GM21529 (cell line): Measurements from ENCODE around the gene PCIF1.
A peak's percentile ranks its signal among the peaks of the same experiment; 100 is the strongest.
"Not testable (repeated sequence)": the region's sequence is repeated elsewhere in the genome, so short reads cannot be mapped to it uniquely, and the experiment has no call there.

Experiments
- ATAC-seq: cut with Tn5 transposase; IDR thresholded peaks from one replicate; pipeline ENCODE4 v1.9.1; 2021; ENCODE audit not compliant: unreplicated experiment

The PCIF1 gene

GRCh38 chr20:45934586-45935415 lies at the start of gene PCIF1:
Gene PCIF1 (plus strand): TSS chr20:45934683. CDS start chr20:45939000, 4,317 bp downstream.
- peak; percentile 69 for ATAC-seq

- ATAC-seq = no peak
Observed at GRCh38 chr20:45886590-45887345, 47.7 kb upstream of the PCIF1 start.

- no peak for ATAC-seq
Observed at GRCh38 chr20:45887346-45887715, 47.2 kb upstream of the PCIF1 start, which contains the start of gene SPATA25. Gene SPATA25 (minus strand): TSS chr20:45887622. CDS start chr20:45887590, 32 bp downstream.

GRCh38 chr20:45888681-45889080 lies 45.8 kb upstream of the PCIF1 start:
- no peak for ATAC-seq

GRCh38 chr20:45890077-45890984 lies 44.2 kb upstream of the PCIF1 start:
- ATAC-seq = peak; percentile 29

GRCh38 chr20:45890985-45891983 lies 43.2 kb upstream of the PCIF1 start, which contains the start of the genes CTSA and NEURL2:
Gene CTSA (plus strand): TSS chr20:45891335. CDS start chr20:45891569, 234 bp downstream.
Gene NEURL2 (minus strand): TSS chr20:45891208. CDS start chr20:45890991, 217 bp downstream.
- peak; percentile 80 for ATAC-seq

GRCh38 chr20:45892049-45892825 lies 42.2 kb upstream of the PCIF1 start:
- no peak for ATAC-seq

GRCh38 chr20:45892828-45893500 lies 41.5 kb upstream of the PCIF1 start:
- no peak for ATAC-seq

GRCh38 chr20:45893831-45894230 lies 40.7 kb upstream of the PCIF1 start:
- no peak for ATAC-seq

- no peak for ATAC-seq
Observed at GRCh38 chr20:45894797-45895196, 39.7 kb upstream of the PCIF1 start.

GRCh38 chr20:45896641-45897161 lies 37.8 kb upstream of the PCIF1 start:
- no peak for ATAC-seq

- ATAC-seq = no peak
Observed at GRCh38 chr20:45897289-45897688, 37.2 kb upstream of the PCIF1 start.

- no peak for ATAC-seq
Observed at GRCh38 chr20:45897692-45898091, 36.8 kb upstream of the PCIF1 start.

GRCh38 chr20:45898285-45898684 lies 36.2 kb upstream of the PCIF1 start:
- no peak for ATAC-seq

- ATAC-seq = no peak
Observed at GRCh38 chr20:45899046-45899835, 35.2 kb upstream of the PCIF1 start.

GRCh38 chr20:45901332-45901731 lies 33.2 kb upstream of the PCIF1 start:
- ATAC-seq = not testable (repeated sequence)

- no peak for ATAC-seq
Observed at GRCh38 chr20:45902199-45902701, 32.2 kb upstream of the PCIF1 start.
